Liver (tissue), 3 donors: ENCODE measurements around the gene SCAMP4.

Experiments
- ATF3 ChIP-seq: IDR thresholded peaks from 2 replicates; pipeline ENCODE4 v1.6.1; 2016; ENCODE audit warnings: antibody characterized with exemption
- CTCF ChIP-seq: fragments of 150-350 bp; IDR thresholded peaks from 2 replicates; pipeline ENCODE4 v1.5.1; 2017; ENCODE audit warnings: improper control_type of control experiment, low read depth, low read length; ENCODE audit not compliant: missing input control
- FOXA1 ChIP-seq: IDR thresholded peaks from 2 replicates; pipeline ENCODE4 v1.6.1; 2016; ENCODE audit warnings: antibody characterized with exemption
- GABPA ChIP-seq, 2 donors: IDR thresholded peaks in 1 of 2; conservative IDR thresholded peaks in 1 of 2; 2 replicates each; pipeline ENCODE4 v1.6.1; 2016; ENCODE audit warnings: antibody characterized with exemption in 2 of 2, mild to moderate bottlenecking in 1 of 2, moderate library complexity in 1 of 2
- MAX ChIP-seq: IDR thresholded peaks from 2 replicates; pipeline ENCODE4 v1.6.1; 2016; ENCODE audit warnings: antibody characterized with exemption
- NR2F2 ChIP-seq: IDR thresholded peaks from 2 replicates; pipeline ENCODE4 v1.6.1; 2016; ENCODE audit warnings: antibody characterized with exemption
- RAD21 ChIP-seq, 2 donors: IDR thresholded peaks; 2 replicates each; pipeline ENCODE4 v1.6.1; 2016; ENCODE audit warnings: antibody characterized with exemption in 2 of 2, mild to moderate bottlenecking in 2 of 2
- RXRA ChIP-seq, 2 donors: IDR thresholded peaks; 2 replicates each; pipeline ENCODE4 v1.6.1; 2017 to 2018; ENCODE audit warnings: antibody characterized with exemption in 2 of 2, mild to moderate bottlenecking in 1 of 2
- TAF1 ChIP-seq: conservative IDR thresholded peaks from 2 replicates; pipeline ENCODE4 v1.6.1; 2016; ENCODE audit warnings: antibody characterized with exemption, mild to moderate bottlenecking
- ZBTB33 ChIP-seq: IDR thresholded peaks from 2 replicates; pipeline ENCODE4 v1.6.1; 2016; ENCODE audit warnings: antibody characterized with exemption
- TF ChIP-seq, protein P1 (sequence below): IDR thresholded peaks from 2 replicates; pipeline ENCODE4 v1.6.1; 2016; ENCODE audit warnings: antibody characterized with exemption, mild to moderate bottlenecking
- donor health status: healthy.
- donor health status: healthy.

- no peak for TF ChIP-seq FOXA1
- no peak for TF ChIP-seq ZBTB33
- no peak for TF ChIP-seq MAX
- TF ChIP-seq CTCF: no peak
- TF ChIP-seq, protein P1, sequence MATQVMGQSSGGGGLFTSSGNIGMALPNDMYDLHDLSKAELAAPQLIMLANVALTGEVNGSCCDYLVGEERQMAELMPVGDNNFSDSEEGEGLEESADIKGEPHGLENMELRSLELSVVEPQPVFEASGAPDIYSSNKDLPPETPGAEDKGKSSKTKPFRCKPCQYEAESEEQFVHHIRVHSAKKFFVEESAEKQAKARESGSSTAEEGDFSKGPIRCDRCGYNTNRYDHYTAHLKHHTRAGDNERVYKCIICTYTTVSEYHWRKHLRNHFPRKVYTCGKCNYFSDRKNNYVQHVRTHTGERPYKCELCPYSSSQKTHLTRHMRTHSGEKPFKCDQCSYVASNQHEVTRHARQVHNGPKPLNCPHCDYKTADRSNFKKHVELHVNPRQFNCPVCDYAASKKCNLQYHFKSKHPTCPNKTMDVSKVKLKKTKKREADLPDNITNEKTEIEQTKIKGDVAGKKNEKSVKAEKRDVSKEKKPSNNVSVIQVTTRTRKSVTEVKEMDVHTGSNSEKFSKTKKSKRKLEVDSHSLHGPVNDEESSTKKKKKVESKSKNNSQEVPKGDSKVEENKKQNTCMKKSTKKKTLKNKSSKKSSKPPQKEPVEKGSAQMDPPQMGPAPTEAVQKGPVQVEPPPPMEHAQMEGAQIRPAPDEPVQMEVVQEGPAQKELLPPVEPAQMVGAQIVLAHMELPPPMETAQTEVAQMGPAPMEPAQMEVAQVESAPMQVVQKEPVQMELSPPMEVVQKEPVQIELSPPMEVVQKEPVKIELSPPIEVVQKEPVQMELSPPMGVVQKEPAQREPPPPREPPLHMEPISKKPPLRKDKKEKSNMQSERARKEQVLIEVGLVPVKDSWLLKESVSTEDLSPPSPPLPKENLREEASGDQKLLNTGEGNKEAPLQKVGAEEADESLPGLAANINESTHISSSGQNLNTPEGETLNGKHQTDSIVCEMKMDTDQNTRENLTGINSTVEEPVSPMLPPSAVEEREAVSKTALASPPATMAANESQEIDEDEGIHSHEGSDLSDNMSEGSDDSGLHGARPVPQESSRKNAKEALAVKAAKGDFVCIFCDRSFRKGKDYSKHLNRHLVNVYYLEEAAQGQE: no peak
- TF ChIP-seq TAF1: no peak
- TF ChIP-seq NR2F2: no peak
- TF ChIP-seq RXRA (IDR thresholded peaks at IDR 0.05): no peak
- TF ChIP-seq RAD21 (IDR thresholded peaks at IDR 0.05): no peak
- TF ChIP-seq ATF3: no peak
- no peak for TF ChIP-seq GABPA (IDR thresholded peaks at IDR 0.05 in 1 of 2, conservative IDR thresholded peaks at IDR 0.05 in 1 of 2)
These were observed 43.6 kb upstream of the SCAMP4 start for GRCh38 chr19:1861599-1862031.
